Measurements from ENCODE around the gene SPATA13. TPM values are rescaled to one million over a fixed set of nuclear protein-coding genes. Genes with fewer than 3 reads are reported as not detected.
"Not testable (repeated sequence)": the region's sequence is repeated elsewhere in the genome, so short reads cannot be mapped to it uniquely, and the experiment has no call there.

SPATA13 gene
- total RNA-seq, 1 donor from 2014 or later, result 2.7 TPM

GRCh38 chr13:24119626-24120508, 40.7 kb upstream of the SPATA13 start:
- TF ChIP-seq CTCF (IDR thresholded peaks at IDR 0.05), result no peak
- Mint-ChIP-seq H3K4me1 (ENCODE audit: unreplicated experiment) (no peaks in the 10 kb centered on the region), H3K4me3 (ENCODE audit: unreplicated experiment) (no peak overlapping the region), H3K27me3 (ENCODE audit: unreplicated experiment) (peaks cover 45% of the 10 kb centered on the region), H3K9me3 (ENCODE audit: unreplicated experiment) (no peaks in the 10 kb centered on the region), H3K27ac (ENCODE audit: unreplicated experiment) (no peak overlapping the region), H3K36me3 (ENCODE audit: unreplicated experiment) (no peaks in the 10 kb centered on the region)
- DNase-seq (ENCODE audit: extremely low spot score, unreplicated experiment), result no peak

DNA sequence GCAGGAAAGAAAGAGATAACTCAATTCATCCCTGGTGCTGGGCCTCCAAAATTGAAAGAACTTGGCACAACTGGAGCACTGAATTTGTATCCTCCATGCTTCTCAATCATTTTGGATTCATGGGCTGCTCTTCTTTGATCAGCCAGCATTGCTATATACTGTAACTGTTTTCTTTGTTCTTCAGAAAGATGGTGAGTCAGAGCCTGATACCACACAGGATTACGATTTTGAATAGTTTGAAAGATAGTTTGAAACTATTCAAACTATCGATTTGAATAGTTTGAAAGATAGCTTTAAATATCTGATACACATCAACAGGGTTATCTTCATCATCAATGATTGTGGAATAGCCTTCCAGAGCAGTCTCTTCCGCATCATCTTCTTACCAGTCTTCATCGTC, 38.5 kb upstream of the SPATA13 start:
- not testable (repeated sequence) for H3K4me1 Mint-ChIP-seq (ENCODE audit: unreplicated experiment); H3K4me3 Mint-ChIP-seq (ENCODE audit: unreplicated experiment); H3K27ac Mint-ChIP-seq (ENCODE audit: unreplicated experiment); H3K9me3 Mint-ChIP-seq (ENCODE audit: unreplicated experiment); H3K36me3 Mint-ChIP-seq (ENCODE audit: unreplicated experiment); DNase-seq (ENCODE audit: extremely low spot score, unreplicated experiment)
- peaks cover 55% of the 10 kb centered on the region for H3K27me3 Mint-ChIP-seq (ENCODE audit: unreplicated experiment)

DNA sequence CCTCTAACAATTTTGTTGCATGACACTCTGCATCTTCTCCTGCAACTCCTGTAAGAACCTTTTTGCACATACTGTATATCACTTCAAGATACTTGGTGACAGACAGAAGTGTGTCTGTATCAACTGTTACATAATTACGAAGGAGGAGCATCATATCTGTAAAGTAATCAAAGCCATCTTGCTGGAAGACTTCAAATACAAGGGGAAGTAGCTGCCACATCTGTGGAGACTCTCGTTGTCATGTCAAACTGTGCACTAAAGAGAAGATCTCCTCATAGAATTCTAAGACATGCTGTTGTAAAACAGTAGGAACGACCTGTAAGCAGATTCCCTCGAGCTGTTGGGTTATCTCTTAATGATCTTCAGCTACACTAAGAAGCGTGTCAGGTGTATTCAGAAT, 38.0 kb upstream of the SPATA13 start:
- no peak for DNase-seq (ENCODE audit: extremely low spot score, unreplicated experiment)
- Mint-ChIP-seq H3K9me3 (ENCODE audit: unreplicated experiment) (no peaks in the 10 kb centered on the region), H3K36me3 (ENCODE audit: unreplicated experiment) (no peaks in the 10 kb centered on the region), H3K27me3 (ENCODE audit: unreplicated experiment) (peaks cover 51% of the 10 kb centered on the region), H3K27ac (ENCODE audit: unreplicated experiment) (no peak overlapping the region), H3K4me3 (ENCODE audit: unreplicated experiment) (no peak overlapping the region), H3K4me1 (ENCODE audit: unreplicated experiment) (no peaks in the 10 kb centered on the region)
- no peak for TF ChIP-seq CTCF (IDR thresholded peaks at IDR 0.05)

- Mint-ChIP-seq H3K4me1 (ENCODE audit: unreplicated experiment) (no peaks in the 10 kb centered on the region), H3K36me3 (ENCODE audit: unreplicated experiment) (no peaks in the 10 kb centered on the region), H3K27me3 (ENCODE audit: unreplicated experiment) (peaks cover 51% of the 10 kb centered on the region), H3K4me3 (ENCODE audit: unreplicated experiment) (no peak overlapping the region), H3K9me3 (ENCODE audit: unreplicated experiment) (no peaks in the 10 kb centered on the region), H3K27ac (ENCODE audit: unreplicated experiment) (no peak overlapping the region)
- no peak for DNase-seq (ENCODE audit: extremely low spot score, unreplicated experiment)
- TF ChIP-seq CTCF (IDR thresholded peaks at IDR 0.05), result no peak
Measured at GRCh38 chr13:24123761-24124160, 36.8 kb upstream of the SPATA13 start.

- H3K4me3 Mint-ChIP-seq (ENCODE audit: unreplicated experiment), result no peak overlapping the region
- no peak for TF ChIP-seq CTCF (IDR thresholded peaks at IDR 0.05)
- no peak for DNase-seq (ENCODE audit: extremely low spot score, unreplicated experiment)
- H3K27me3 Mint-ChIP-seq (ENCODE audit: unreplicated experiment), result peaks cover 51% of the 10 kb centered on the region
- no peaks in the 10 kb centered on the region for H3K4me1 Mint-ChIP-seq (ENCODE audit: unreplicated experiment)
- H3K9me3 Mint-ChIP-seq (ENCODE audit: unreplicated experiment), result no peaks in the 10 kb centered on the region
- no peaks in the 10 kb centered on the region for H3K36me3 Mint-ChIP-seq (ENCODE audit: unreplicated experiment)
- H3K27ac Mint-ChIP-seq (ENCODE audit: unreplicated experiment), result no peak overlapping the region
Measured at GRCh38 chr13:24124789-24125476, 35.6 kb upstream of the SPATA13 start.

All from osteocyte (in vitro differentiated cells).